Measurements from ENCODE around the gene MME.
"Not testable (repeated sequence)": the region's sequence is repeated elsewhere in the genome, so short reads cannot be mapped to it uniquely, and the experiment has no call there.

MME gene

DNA sequence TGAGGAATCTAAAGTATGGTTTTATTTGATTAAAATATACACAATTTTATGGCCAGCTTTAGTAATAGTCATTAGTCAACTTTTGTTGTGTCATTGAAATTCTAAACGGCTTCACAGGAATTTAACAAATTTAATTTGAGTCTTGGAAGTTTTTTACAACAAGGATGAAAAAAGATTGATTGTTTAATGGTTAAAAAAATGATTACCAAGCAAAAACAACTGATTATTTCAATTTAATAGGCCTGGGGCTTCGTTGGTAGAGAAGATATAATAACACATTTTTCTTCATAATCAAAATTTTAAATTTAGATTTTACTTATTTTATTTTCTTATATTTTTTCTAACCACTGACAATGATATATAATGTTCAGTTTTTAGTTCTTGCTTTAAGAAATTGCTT is 4.4 kb downstream of the MME start:
- DNase-seq (ENCODE audit: low spot score) = no peak

DNA sequence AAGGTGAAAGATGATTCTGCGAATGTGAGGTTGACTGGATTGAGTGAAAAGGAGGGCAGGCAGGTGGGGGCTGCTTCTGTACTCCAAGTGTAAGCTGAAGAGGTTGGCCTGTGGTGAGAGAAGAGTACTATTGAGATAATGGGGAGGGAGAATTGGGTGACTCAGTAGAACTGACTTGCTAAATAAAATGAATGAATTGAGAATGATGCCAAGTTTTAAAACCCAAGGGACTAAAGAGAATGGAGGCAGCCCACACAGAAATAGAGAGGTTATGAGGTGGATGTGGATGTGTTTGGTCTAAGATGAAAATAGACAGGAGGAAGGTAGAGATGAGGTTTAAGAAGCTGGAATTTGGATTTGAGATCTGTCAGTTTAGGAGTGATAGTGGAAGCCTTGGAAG is 5.9 kb downstream of the MME start:
- no peak for DNase-seq (ENCODE audit: low spot score)

DNA sequence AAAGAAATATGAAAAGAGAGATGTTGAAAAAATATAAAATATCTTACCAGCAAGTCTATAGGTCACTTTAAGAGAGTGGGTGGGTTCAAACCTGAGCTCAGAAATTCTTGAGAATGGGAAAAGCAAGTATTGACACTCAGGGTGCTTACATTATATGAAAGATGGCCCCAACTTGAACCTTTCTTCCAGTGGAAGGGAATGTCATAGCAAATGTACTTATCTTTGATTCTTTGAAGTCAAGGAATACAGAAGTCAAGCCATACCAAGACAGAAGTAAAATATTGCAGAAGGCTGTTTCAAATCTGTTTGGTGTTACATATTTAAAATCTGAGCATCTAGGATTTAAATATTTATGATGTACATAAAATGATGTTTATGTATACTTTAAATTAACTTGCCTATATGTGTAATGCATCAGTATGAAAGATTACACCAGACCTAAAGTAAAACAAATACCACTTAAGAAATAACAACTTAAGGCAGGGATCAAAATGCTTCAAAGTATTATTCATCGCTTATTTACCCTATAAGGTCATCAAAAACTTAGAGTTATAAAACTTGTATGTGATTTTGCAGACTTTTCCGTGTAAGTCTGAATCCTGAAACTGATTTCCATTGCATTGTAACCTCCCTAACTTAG is 8.7 kb downstream of the MME start:
- no peak for DNase-seq (ENCODE audit: low spot score)

DNA sequence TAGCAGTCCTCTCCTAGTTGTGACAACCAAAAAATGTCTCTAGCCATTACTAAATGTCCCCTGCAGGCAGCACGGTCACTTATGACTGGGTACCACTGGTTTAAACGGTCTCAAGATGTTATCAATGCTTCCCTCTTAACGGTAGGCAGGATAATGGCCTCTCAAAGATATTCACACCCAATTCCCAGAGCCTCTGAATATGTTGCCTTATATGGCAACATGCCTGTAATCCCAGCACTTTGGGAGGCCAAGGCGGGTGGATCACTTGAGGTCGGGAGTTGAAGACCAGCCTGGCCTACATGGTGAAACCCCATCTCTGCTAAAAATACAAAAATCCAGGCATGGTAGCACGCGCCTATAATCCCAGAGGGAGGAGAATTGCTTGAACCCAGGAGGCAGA is 9.4 kb downstream of the MME start:
- DNase-seq (ENCODE audit: low spot score) = no peak

DNA sequence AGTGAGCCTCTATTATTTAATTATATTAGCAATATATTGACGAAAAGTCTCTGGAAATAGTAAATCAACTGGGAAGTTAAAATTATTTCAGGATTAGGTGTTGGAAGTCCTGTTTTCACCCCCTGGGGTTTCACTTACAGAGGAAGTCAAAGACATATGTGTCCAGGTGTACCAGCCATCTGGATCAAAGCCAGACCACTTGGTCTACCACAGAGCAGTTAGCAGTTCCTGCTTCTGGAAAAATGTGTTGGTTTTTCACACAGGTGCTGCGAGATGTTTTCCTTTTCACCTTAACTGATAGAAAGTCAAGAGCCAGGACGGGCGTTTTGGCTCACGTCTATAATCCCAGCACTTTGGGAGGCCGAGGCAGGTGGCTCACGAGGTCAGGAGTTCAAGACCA is 13.1 kb downstream of the MME start:
- DNase-seq (ENCODE audit: low spot score) = no peak

DNA sequence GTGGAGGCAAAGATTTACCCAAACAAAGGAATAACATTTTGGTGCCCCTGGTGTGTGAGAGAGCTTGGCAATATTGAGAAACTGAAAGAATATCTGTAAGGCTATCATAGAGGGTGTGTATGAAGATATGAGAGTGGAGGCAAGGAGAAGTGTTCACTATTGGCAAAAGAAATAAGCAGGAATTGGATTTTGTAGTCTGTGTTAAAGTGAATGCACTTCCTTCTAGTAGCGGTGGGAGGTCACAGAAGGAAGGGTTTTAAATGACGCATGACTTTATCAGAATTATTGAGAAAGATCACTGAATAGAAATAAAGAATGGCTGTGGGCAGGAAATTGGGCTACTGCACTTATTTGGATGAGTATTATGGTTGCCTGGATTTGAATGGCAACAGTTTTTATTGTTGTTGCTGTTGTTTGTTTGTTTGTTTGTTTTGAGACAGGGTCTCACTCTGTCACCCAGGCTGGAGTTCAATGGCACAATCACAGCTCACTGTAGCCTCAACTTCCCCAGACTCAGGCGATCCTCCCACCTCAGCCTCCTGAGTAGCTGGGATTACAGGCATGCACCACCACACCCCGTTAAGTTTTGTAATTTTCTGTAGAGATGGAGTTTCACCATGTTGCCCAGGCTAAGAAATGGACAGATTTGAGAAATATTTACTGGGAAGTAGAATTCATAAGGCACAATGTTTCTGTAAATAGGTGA is 16.3 kb downstream of the MME start:
- no peak for DNase-seq (ENCODE audit: low spot score)

DNA sequence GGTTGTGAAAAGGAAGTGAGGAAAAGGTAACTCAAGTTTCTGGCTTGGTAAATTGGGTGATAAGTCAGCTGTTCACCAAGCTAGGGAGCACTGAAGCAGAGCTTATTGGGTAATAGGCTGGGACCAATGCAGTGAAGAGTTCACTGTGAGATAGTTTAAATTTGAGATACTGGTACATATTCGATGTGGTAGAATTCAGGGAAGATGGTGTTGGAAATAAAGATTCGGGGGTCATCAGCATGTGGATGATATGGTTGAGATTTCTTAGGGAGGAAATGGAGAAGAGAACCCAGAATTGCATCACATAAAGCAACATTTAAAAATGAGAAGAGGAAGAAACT is 16.9 kb downstream of the MME start:
- no peak for DNase-seq (ENCODE audit: low spot score)

DNA sequence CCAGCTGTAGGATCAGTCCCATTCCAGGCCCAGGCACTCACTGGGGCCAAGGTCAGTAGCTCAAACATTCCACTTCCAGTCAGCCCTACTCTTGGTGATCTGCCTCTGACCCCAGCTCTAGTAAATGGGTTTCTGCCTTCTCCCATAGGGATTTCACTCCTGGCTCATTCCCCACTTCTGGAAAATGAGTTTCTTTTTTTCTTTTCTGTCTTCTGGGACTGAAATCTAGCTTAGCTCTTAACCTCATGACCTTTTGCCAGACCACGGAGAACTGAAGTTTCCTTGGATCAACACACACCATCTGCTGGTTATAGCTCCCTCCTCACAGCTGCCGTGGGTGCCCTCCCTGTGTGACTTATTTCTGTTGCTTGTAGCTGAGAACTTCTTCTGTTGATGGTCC is 21.3 kb downstream of the MME start:
- DNase-seq (ENCODE audit: low spot score) = peak; percentile 49

DNA sequence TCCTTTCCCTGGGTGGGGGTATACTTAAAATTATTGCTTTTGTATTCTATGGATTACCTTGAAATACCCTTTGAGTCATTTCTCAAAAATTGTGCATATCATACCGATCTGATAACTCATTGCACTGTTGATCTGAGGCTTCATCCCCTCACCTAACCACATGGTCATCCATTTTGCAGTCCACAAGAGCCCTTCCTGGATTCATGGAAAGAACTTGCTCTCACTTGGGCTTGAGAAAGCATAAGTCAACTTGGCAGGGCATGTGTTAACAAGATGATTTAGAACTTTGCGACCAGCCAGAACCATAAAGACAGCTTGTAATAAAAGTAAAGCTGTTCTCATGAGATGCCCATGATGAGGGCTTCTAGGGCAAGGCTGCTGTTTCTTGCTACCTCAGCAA is 22.2 kb downstream of the MME start:
- peak; percentile 17 for DNase-seq (ENCODE audit: low spot score)

DNA sequence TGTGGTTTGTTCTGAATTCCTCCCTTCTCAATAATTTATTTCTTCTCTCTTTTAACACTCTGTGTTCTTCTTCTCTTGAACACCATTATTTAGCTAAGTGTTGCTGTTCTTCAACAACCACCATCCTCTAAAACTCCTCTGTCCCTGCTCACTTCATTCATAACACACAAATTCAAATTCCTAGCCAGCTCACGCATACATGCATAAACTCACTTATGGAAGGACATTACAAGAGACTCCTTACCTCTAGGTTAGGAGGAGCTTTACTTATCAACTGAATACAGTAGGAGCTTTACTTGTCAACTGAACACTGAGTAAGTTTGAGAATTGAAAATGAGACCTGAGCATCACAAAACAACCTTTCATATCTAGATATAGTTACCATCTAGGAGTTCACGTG is 23.6 kb downstream of the MME start:
- no peak for DNase-seq (ENCODE audit: low spot score)

DNA sequence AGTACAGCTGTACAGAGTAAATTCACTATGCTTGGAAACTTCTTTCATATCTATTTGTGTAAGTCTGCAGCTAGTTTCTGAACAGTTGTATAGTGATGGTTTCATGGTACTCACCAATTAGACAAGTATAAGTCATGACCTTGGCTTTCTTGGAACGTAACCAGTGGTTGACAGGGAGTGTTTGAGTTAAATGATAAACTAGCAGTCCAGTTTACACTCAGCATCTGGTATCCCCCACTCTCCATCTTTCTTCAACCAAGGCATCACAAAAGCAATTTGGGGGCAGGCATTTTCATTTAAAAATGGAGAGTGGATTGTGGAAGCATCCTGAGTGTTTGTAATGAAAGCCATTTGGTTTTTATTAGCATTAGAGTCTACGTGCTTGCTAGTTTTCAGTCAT is 26.0 kb downstream of the MME start:
- no peak for DNase-seq (ENCODE audit: low spot score)

DNA sequence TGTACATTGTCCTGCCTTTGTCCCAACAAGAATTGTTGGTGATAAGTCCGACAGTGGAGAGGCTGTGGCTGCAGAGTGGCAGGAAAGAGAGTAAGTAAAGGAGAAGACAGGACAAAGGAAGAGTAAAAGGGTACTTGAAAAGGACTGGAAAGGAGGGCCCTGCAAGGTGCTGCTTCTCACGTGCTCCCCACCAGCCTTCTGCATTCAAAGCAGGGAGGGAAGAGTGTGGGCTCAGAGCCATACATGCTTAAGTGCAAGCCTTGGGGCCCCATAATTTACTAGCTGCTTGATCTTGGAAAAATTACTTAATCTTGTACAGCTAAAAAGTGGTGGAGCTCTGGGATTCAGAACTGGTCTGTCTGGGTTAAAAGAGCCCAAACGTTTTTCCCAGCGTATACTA is 29.9 kb downstream of the MME start:
- DNase-seq (ENCODE audit: low spot score) = no peak

DNA sequence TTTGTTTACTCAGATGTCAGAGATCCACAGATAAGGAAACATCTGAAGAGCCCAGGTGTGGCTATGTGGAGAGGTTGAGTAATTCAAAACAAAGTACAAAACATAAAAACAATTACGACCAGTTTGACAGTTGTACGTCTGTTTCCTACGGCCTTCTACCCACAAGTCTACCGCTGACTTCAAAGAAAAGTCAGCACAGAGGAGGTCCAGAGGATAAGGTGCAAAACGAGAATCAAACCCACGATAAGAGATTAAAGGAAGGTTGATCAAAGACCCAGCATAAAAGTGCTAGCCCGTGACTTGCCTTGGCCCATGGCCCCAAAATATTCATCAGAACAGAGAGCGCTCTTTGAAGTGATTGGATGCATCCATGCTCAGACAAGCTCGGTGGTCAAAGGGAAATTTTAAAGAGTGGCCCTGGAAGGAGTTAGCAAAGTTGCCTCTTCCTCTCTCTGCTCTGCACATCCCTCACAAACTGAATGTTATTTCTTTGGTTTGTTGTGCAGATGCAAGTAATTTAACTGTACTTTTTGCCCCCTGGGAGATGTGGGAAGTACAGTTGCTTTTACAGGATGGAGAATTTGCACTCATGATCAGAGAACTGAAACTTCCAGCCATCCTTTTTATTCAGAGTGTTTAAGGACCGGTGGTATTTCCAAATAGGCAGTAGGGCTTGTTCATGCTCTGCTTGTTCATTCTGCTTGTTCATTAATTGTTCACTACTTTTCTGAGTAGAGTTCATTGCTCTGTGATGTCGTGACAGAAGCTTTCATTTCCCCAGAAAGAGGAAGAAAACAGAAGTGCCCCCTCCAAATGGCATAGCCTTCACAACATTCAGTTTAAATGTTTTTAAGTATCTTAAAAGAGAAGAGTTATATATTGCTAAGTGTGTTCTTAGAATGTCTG is 31.1 kb downstream of the MME start:
- DNase-seq (ENCODE audit: low spot score) = no peak

DNA sequence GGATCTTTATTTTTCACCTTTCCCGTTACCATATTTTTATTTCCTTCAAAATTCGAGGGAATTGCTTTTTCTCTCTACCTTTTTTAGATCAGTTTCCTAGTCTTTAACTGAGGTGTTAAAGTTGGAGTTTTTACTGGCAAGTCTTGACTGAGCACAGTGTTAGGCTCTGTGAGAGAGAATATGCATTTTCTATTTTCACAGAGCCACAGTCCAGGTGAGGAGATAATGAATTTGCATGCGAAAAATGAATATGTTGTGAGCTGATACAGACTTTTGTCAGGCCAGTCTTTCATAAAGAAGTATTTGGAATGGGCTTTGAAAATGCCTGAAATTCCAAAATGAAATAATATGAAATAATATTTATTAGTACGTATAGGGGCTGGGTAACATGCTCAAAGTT is 31.9 kb downstream of the MME start:
- DNase-seq (ENCODE audit: low spot score) = no peak

DNA sequence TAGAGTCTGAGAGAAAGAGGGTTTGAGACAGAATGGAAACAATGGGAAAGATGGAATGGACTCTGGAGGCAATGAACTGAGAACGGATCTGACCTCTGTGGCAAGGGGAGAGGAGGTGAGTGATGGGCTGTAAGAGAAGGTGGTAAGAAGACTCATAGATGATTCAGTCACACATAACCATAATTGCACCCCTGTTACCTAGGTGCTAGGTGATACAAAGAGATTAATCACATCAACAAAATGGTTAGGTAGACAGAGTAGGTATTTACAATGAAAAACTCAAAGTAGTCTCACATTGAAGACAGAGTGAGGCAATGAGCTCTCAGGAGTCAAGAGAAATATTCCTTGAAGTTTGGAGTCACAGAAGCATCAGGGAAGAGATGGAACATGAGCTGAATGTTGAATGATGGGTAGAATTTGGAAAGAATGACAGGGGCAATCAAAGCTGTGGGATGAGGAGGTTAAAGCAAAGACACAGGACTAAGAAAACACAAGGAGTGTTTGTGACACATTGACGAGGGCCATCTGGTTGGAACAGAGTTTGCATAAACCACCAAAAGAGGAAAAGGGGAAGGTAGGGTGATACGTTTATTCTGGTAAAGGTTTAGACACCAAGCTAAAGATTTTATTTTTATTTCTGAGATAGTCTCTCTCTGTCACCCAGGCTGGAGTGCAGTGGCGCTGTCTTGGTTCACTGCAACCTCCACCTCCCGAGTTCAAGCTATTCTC is 32.7 kb downstream of the MME start:
- no peak for DNase-seq (ENCODE audit: low spot score)

DNA sequence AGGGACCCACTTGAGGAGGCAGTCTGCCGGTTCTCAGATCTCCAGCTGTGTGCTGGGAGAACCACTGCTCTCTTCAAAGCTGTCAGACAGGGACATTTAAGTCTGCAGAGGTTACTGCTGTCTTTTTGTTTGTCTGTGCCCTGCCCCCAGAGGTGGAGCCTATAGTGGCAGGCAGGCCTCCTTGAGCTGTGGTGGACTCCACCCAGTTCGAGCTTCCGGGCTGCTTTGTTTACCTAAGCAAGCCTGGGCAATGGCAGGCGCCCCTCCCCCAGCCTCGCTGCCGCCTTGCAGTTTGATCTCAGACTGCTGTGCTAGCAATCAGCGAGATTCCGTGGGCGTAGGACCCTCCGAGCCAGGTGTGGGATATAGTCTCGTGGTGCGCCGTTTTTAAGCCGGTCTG is 44.6 kb downstream of the MME start:
- DNase-seq (ENCODE audit: low spot score) = not testable (repeated sequence)

DNA sequence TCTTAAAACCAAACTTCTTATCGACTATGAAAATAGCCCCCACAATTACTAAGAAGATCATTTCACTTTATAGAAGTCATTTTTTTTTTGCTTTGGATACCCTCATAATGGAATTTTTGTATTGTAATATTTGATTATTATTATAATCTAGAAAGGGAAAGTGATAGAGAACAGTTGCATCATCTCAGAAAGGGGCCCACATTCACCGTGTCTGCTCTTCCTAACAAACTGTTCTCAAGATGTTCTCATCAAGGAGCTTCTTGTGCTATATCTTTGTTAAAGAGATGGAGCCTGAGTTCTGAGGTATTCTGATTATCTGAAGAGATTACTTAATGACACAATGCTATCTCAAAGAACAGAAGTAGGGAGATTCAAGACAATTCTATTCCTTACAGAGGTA is 49.3 kb downstream of the MME start:
- no peak for DNase-seq (ENCODE audit: low spot score)

DNA sequence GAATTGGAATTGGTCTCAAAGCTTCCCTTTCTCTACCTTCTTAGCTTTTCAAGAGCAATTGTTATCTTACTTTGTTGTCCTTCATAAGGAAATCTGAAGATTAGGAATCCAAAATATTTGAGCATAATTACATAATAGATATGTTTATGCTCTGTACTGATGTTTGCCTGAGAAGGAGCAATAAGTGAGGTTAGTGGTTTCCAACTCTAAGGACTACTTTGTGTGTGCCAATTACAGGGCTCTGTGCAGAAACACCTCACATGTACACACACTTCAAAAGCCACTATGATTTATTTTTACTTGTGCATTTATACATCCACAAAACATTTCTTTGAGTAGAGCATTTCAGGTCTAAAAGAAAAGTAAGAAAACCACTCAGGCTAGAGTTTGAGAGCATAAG is 49.9 kb downstream of the MME start:
- no peak for DNase-seq (ENCODE audit: low spot score)

DNA sequence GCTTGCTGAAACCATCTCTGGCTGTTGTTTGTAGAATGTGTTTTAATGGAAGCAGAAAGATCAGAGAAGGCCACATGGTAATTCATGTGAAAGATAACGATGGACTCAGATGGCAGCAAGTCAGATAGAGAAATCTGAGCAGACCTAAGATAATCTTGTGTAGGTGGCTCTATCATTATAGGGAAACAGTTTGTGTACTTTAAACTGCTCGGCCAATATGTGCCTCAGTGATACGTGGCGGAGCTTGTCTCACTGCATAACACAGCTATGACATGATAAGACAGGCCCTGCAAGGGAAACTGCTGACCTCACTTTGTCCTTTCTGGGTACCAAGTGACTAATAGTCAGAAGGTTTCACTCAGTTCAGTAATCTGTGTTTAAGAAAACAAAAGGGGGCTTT is 51.0 kb downstream of the MME start:
- DNase-seq (ENCODE audit: low spot score) = no peak

DNA sequence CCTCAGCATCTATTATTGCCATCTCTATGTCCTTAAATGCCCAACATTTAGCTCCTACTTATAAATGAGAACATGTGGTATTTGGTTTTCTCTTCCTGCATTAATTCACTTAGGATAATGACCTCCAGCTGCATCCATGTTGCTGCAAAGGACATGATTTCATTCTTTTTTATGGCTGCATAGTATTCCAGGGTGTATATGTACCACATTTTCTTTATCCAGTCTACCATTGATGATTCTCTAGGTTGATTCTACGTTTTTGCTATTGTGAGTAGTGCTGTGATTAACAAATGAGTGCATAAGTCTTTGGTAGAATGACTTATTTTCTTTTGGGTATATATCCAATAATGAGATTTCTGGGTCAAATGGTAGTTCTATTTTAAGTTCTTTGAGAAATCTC is 54.2 kb downstream of the MME start:
- DNase-seq (ENCODE audit: low spot score) = not testable (repeated sequence)

DNA sequence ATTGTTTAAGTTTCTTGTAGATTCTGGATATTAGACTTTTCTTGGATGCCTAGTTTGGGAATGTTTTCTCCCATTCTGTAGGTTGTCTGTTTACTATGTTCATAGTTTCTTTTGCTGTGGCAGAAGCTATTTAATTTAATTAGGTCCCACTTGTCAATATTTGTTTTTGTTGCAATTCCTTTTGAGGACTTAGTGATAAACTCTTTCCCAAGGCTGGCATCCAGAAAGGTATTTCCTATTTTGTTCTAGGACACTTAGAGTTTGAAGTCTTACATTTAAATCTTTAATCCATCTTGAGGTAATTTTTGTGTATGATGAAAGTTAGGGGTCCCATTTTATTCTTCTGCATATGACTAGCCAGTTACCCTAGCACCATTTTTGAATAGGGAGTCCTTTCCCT is 54.9 kb downstream of the MME start:
- no peak for DNase-seq (ENCODE audit: low spot score)

DNA sequence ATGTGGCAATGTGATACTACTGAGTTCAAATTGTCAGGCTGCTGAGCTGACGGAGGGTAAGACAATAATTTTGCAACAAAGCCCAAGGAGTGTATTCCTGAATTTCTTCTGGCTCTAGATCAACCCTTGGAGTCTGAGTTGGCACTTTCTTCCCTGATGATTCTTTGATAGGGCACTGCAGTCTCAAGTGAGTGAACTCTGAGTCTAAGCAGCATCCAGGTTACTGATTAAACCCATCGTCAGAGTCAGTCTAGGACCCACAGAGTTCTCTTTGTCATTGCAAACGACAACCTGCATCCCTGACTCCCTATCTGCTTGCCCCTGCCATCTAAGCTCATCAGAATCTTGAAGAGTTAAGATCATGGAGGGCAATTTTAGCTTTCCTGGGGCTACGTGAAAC is 58.6 kb downstream of the MME start:
- DNase-seq (ENCODE audit: low spot score) = no peak

DNA sequence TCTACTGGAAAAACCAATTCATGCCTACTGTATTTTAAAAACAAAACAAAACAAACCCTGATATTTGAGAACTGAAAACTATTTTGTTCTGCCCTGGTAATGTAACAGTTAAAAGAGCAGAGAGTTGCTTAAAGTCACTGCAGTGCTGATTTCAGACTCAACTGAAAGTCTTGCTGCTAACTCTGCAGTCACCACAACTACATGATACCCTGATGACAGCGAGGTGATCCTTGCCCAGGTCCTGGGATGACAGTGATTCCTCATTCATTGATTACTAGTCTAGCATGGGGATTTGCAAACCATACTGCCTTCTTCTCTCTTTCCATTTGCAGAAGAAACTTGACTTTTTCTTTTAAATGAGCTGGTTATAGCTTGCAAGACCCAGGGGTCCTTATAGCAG is 67.5 kb downstream of the MME start:
- no peak for DNase-seq (ENCODE audit: low spot score)

Data from GM03348 (cell line).